ENCODE results near the gene MT4. TPM values are rescaled to one million over a fixed set of nuclear protein-coding genes. Genes with fewer than 3 reads are reported as not detected.
A peak's percentile ranks its signal among the peaks of the same experiment; 100 is the strongest.

The MT4 gene
- total RNA-seq, 1 experiment from 2014 or later = not detected

GRCh38 chr16:56609463-56609921, 44.6 kb downstream of the MT4 start:
- Mint-ChIP-seq H3K36me3 (ENCODE audit: insufficient read depth, unreplicated experiment) (no peaks in the 10 kb centered on the region), H3K4me1 (ENCODE audit: low read depth, unreplicated experiment) (peaks cover 25% of the 10 kb centered on the region), H3K27me3 (ENCODE audit: insufficient read depth, unreplicated experiment) (peaks cover 3% of the 10 kb centered on the region), H3K9me3 (ENCODE audit: unreplicated experiment) (no peaks in the 10 kb centered on the region), H3K27ac (ENCODE audit: unreplicated experiment) (peak overlapping the region; percentile 8), H3K4me3 (ENCODE audit: unreplicated experiment) (peak overlapping the region; percentile 74)
- Histone ChIP-seq H3K36me3 (ENCODE audit: control insufficient read depth, insufficient read depth, low read length) (no peaks in the 10 kb centered on the region), H3K4me1 (peaks cover 11% of the 10 kb centered on the region; the same call in 1 of the 2 replicates), H3K9me3 (no peaks in the 10 kb centered on the region), H3K27me3 (replicated peaks; ENCODE audit: control insufficient read depth, insufficient read depth, low read length) (no peaks in the 10 kb centered on the region; the same call in 1 of the 2 replicates), H3K4me3 (ENCODE audit: low read depth, low read length) (peak overlapping the region; percentile 39)
- TF ChIP-seq CTCF (IDR thresholded peaks at IDR 0.05; ENCODE audit: insufficient read depth in 1 of 2, low read depth in 1 of 2, low read length in 1 of 2, severe bottlenecking in 1 of 2, unreplicated experiment in 1 of 2) = no peak
- POLR2A ChIA-PET = no interaction called here
- intact Hi-C loops (cut with micrococcal nuclease; ENCODE audit: unreplicated experiment) = loop anchor here (5.0 kb wide), 1 partner anchor 48 kb away; the partner anchor contains the start of gene MT1F
- CTCF ChIA-PET = no interaction called here
- no TSS peak for BruUV-seq (replicated peaks)
- DNase-seq = peak in 1 of 2 experiments; percentile 14

- DNase-seq = no peak
- no TSS peak for BruUV-seq (replicated peaks)
- H3K9me3 Mint-ChIP-seq (ENCODE audit: unreplicated experiment) = no peaks in the 10 kb centered on the region
- H3K4me1 Mint-ChIP-seq (ENCODE audit: low read depth, unreplicated experiment) = peaks cover 25% of the 10 kb centered on the region
- H3K36me3 ChIP-seq (ENCODE audit: control insufficient read depth, insufficient read depth, low read length) = no peaks in the 10 kb centered on the region
- no peak overlapping the region for H3K4me3 ChIP-seq (ENCODE audit: low read depth, low read length)
- ChIA-PET CTCF (no interaction called here), POLR2A (no interaction called here)
- intact Hi-C loops (cut with micrococcal nuclease; ENCODE audit: unreplicated experiment) = no loop called here
- peaks cover 3% of the 10 kb centered on the region for H3K27me3 Mint-ChIP-seq (ENCODE audit: insufficient read depth, unreplicated experiment)
- peaks cover 11% of the 10 kb centered on the region; the same call in 1 of the 2 replicates for H3K4me1 ChIP-seq
- no peaks in the 10 kb centered on the region for H3K36me3 Mint-ChIP-seq (ENCODE audit: insufficient read depth, unreplicated experiment)
- peak overlapping the region; percentile 74 for H3K4me3 Mint-ChIP-seq (ENCODE audit: unreplicated experiment)
- no peaks in the 10 kb centered on the region for H3K9me3 ChIP-seq
- H3K27ac Mint-ChIP-seq (ENCODE audit: unreplicated experiment) = no peak overlapping the region
- no peak for TF ChIP-seq CTCF (IDR thresholded peaks at IDR 0.05; ENCODE audit: insufficient read depth in 1 of 2, low read depth in 1 of 2, low read length in 1 of 2, severe bottlenecking in 1 of 2, unreplicated experiment in 1 of 2)
- H3K27me3 ChIP-seq (replicated peaks; ENCODE audit: control insufficient read depth, insufficient read depth, low read length) = no peaks in the 10 kb centered on the region; the same call in 1 of the 2 replicates
These were observed 45.2 kb downstream of the MT4 start for GRCh38 chr16:56610017-56610608.

GRCh38 chr16:56610609-56611111, 45.8 kb downstream of the MT4 start:
- no peaks in the 10 kb centered on the region for H3K36me3 Mint-ChIP-seq (ENCODE audit: insufficient read depth, unreplicated experiment)
- no peak for DNase-seq
- CTCF ChIA-PET = no interaction called here
- H3K9me3 ChIP-seq = no peaks in the 10 kb centered on the region
- intact Hi-C loops (cut with micrococcal nuclease; ENCODE audit: unreplicated experiment) = no loop called here
- no peak overlapping the region for H3K27ac Mint-ChIP-seq (ENCODE audit: unreplicated experiment)
- H3K4me1 Mint-ChIP-seq (ENCODE audit: low read depth, unreplicated experiment) = peaks cover 25% of the 10 kb centered on the region
- no peaks in the 10 kb centered on the region for H3K36me3 ChIP-seq (ENCODE audit: control insufficient read depth, insufficient read depth, low read length)
- no peaks in the 10 kb centered on the region; the same call in 1 of the 2 replicates for H3K27me3 ChIP-seq (replicated peaks; ENCODE audit: control insufficient read depth, insufficient read depth, low read length)
- H3K4me1 ChIP-seq = peaks cover 11% of the 10 kb centered on the region; the same call in 1 of the 2 replicates
- H3K9me3 Mint-ChIP-seq (ENCODE audit: unreplicated experiment) = no peaks in the 10 kb centered on the region
- no TSS peak for BruUV-seq (replicated peaks)
- POLR2A ChIA-PET = no interaction called here
- H3K27me3 Mint-ChIP-seq (ENCODE audit: insufficient read depth, unreplicated experiment) = peaks cover 3% of the 10 kb centered on the region
- no peak for TF ChIP-seq CTCF (IDR thresholded peaks at IDR 0.05; ENCODE audit: insufficient read depth in 1 of 2, low read depth in 1 of 2, low read length in 1 of 2, severe bottlenecking in 1 of 2, unreplicated experiment in 1 of 2)
- no peak overlapping the region for H3K4me3 ChIP-seq (ENCODE audit: low read depth, low read length)
- H3K4me3 Mint-ChIP-seq (ENCODE audit: unreplicated experiment) = peak overlapping the region; percentile 10

Data from Caco-2 (cell line).